Esophagus muscularis mucosa (tissue), 4 donors: ENCODE data around the gene NRCAM. TPM values are rescaled to one million over a fixed set of nuclear protein-coding genes. Genes with fewer than 3 reads are reported as not detected.

ENCODE experiments used
- DNase-seq: peaks from one replicate; pipeline ENCODE4 v3.0.0-alpha.2; 2017; ENCODE audit errors: extremely low spot score
- H3K27ac ChIP-seq, 4 donors: fragments of 200-600 bp; sonication (generic); replicated peaks in 1 of 4; 1 replicate in 3 of 4; 2 replicates in 1 of 4; pipeline ENCODE4 v1.5.1; 2016 to 2019; ENCODE audit warnings: mild to moderate bottlenecking in 1 of 4
- H3K27me3 ChIP-seq, 4 donors: fragments of 200-600 bp; sonication (generic); one replicate each; pipeline versions ENCODE4 v1.5.1 to v1.6.0; 2016 to 2019
- H3K36me3 ChIP-seq, 4 donors: fragments of 200-600 bp; sonication (generic); one replicate each; pipeline ENCODE4 v1.5.1; 2016 to 2019
- H3K4me1 ChIP-seq, 4 donors: fragments of 200-600 bp; sonication (generic); one replicate each; pipeline ENCODE4 v1.5.1; 2016 to 2019
- H3K4me3 ChIP-seq, 4 donors: fragments of 200-600 bp; sonication (generic); 1 replicate in 2 of 4; 2 replicates in 2 of 4; pipeline ENCODE4 v1.5.1; 2016 to 2019; ENCODE audit warnings: mild to moderate bottlenecking in 4 of 4, moderate library complexity in 1 of 4
- H3K9me3 ChIP-seq, 4 donors: fragments of 200-600 bp; sonication (generic); 1 replicate in 3 of 4; 2 replicates in 1 of 4; pipeline ENCODE4 v1.5.1; 2016 to 2019
- EP300 ChIP-seq: sonication (generic); formaldehyde crosslinking; IDR thresholded peaks from one replicate; pipeline ENCODE4 v1.6.1; 2017; ENCODE audit warnings: antibody characterized with exemption
- POLR2A ChIP-seq: fragments of 450-650 bp; IDR thresholded peaks from one replicate; pipeline ENCODE4 v1.6.1; 2017; ENCODE audit warnings: antibody characterized with exemption, moderate library complexity, mild to moderate bottlenecking, low read depth
- POLR2AphosphoS5 ChIP-seq, 2 donors: sonication (generic); formaldehyde crosslinking; IDR thresholded peaks; one replicate each; pipeline ENCODE4 v1.6.1; 2017; ENCODE audit warnings: antibody characterized with exemption in 2 of 2
- WGBS: methylation state at CpG from one replicate; pipeline ENCODE4 v1.1.5; 2018; 5-methylcytosine and 5-hydroxymethylcytosine counted together
- intact Hi-C: fragments of 100-400 bp; cut with DNase I; formaldehyde crosslinking; loops from one replicate; pipeline ENCODE4 v1.15.1; 2023
- total RNA-seq, 4 donors: library from RNA; depleted of rRNA; stranded (reverse); fragments of >200 nt; gene quantifications; one replicate each; pipeline versions ENCODE4 v1.1.0 to v1.2.1, GENCODE V29; 2016
- TF ChIP-seq, protein P1 (sequence below), 3 experiments: fragments of 200-600 bp in 2 of 3; fragments of 450-650 bp in 1 of 3; sonication (generic) in 2 of 3; IDR thresholded peaks; one replicate each; pipeline ENCODE4 v1.5.1; 2017 to 2019; ENCODE audit warnings: antibody characterized with exemption in 3 of 3, mild to moderate bottlenecking in 2 of 3, moderate library complexity in 1 of 3

The NRCAM gene
- total RNA-seq, 4 donors from 2014 or later, result 2.9 to 5.2 (median 3.3) TPM

DNA sequence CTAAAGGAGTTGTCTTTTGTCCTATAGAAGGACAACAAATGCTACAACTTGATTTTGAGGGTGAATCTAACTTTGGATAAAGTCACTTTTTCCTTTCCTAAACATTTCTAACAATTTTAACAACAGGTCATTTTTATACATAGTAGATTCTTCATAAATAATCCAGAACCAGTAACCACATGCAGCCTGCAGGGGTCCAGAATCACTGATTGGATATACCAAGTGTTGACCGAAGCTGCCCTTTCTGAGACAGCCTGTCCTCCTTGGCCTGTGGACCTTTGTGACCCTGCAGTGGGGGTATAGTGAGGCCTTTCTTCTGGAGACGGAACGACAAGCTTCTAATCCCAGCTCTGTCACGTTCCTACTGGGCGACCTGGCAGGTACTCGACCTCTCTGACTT lies 291.3 kb downstream of the NRCAM start:
- Histone ChIP-seq H3K27ac (no peak overlapping the region), H3K4me1 (peaks cover 0 to 14% (median 0%) of the 10 kb centered on the region in 4 donors), H3K9me3 (no peaks in the 10 kb centered on the region), H3K4me3 (no peak overlapping the region), H3K36me3 (no peaks in the 10 kb centered on the region), H3K27me3 (no peaks in the 10 kb centered on the region)
- TF ChIP-seq POLR2AphosphoS5 (IDR thresholded peaks at IDR 0.05) (no peak), EP300 (no peak), POLR2A (no peak)
- TF ChIP-seq, protein P1, sequence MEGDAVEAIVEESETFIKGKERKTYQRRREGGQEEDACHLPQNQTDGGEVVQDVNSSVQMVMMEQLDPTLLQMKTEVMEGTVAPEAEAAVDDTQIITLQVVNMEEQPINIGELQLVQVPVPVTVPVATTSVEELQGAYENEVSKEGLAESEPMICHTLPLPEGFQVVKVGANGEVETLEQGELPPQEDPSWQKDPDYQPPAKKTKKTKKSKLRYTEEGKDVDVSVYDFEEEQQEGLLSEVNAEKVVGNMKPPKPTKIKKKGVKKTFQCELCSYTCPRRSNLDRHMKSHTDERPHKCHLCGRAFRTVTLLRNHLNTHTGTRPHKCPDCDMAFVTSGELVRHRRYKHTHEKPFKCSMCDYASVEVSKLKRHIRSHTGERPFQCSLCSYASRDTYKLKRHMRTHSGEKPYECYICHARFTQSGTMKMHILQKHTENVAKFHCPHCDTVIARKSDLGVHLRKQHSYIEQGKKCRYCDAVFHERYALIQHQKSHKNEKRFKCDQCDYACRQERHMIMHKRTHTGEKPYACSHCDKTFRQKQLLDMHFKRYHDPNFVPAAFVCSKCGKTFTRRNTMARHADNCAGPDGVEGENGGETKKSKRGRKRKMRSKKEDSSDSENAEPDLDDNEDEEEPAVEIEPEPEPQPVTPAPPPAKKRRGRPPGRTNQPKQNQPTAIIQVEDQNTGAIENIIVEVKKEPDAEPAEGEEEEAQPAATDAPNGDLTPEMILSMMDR (IDR thresholded peaks at IDR 0.05), result no peak
- DNase-seq, result no peak
- intact Hi-C loops, result no loop called here
- 73% methylated on average over 6 of the region's 6 CpGs for WGBS

DNA sequence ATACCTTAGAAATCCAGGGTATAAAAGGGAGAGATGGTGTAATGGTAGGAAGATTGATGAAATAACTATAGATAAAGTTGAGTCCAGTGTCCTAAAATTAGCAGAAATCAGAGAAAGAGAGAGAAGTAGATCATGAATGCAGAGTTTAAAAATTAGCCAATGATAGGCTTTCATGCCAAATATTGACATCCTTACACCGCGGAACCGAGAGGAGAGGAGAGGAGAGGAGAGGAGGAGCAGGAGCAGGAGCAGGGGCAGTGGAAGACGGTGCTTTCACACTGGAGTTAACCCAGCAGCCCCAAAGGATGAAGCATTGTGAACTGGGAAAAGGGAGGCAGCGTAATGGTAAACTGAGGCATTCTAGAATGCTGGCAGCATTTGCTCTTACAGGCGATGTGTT lies 291.9 kb downstream of the NRCAM start:
- Histone ChIP-seq H3K27me3 (no peaks in the 10 kb centered on the region), H3K4me3 (no peak overlapping the region), H3K27ac (no peak overlapping the region), H3K4me1 (peaks cover 0 to 14% (median 0%) of the 10 kb centered on the region in 4 donors), H3K36me3 (no peaks in the 10 kb centered on the region), H3K9me3 (no peaks in the 10 kb centered on the region)
- 79% methylated on average over 6 of the region's 6 CpGs for WGBS
- TF ChIP-seq, protein P1 (IDR thresholded peaks at IDR 0.05), result no peak
- TF ChIP-seq POLR2A, result no peak
- TF ChIP-seq EP300, result no peak
- no peak for DNase-seq
- intact Hi-C loops, result no loop called here

DNA sequence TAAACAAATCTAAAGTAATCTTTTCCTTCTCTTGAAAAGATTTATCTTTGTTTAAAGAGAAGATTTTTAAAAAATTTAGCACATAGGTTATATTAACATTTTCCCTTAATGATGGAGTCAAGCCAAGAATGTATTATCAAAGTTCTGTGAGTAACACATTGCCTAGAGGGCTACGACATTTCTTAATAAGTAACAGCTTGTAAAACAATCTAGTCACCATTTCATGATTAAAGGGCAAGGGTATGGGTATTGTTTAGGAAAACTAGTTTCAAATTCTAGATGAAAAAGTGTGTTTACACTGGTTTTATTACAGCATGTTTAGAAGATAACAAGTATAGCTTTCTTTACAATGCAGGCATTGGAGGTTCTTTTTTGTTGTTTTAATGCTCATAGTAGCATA lies 297.5 kb downstream of the NRCAM start:
- Histone ChIP-seq H3K27ac (no peak overlapping the region), H3K4me3 (no peak overlapping the region), H3K9me3 (no peaks in the 10 kb centered on the region), H3K36me3 (no peaks in the 10 kb centered on the region), H3K27me3 (no peaks in the 10 kb centered on the region), H3K4me1 (no peaks in the 10 kb centered on the region)
- WGBS, result 61% methylated on average over 1 of the region's 1 CpG
- TF ChIP-seq POLR2AphosphoS5 (IDR thresholded peaks at IDR 0.05), result no peak
- TF ChIP-seq, protein P1 (IDR thresholded peaks at IDR 0.05), result no peak
- no peak for TF ChIP-seq EP300
- TF ChIP-seq POLR2A, result no peak
- no peak for DNase-seq
- intact Hi-C loops, result no loop called here

DNA sequence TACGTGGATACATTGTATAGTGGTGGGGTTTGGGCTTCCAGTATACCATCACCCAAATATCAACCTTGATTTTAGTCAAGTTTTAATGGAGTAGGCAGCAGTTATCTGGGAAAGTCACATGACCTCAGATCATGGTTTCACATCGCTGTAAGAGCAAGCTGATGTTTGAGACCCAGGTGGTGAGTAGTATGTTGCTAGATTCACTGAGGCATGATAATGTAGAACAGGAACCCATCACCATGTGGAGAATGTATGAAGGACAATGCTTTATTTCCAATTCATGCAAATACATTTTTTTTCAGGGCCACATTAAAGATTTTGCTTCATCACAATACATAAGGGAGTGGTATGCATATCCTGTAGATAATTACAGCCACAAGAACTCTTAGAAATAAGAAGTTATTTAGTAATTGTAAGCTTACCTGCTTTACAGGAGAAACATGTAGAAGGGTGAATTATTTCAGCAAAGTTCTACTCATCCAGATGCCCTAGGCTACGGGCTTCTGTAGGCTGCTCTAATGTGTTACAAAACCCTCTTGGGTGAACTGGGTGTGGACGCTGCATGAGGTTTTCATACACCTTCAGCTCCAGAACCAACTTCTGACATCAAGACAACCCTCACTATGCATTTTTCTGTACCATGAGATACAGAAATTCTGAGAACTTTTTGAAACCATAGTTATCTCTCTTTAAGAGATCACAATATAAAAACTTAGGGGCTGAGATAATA lies 298.5 kb downstream of the NRCAM start:
- H3K9me3 ChIP-seq, result no peaks in the 10 kb centered on the region
- intact Hi-C loops, result no loop called here
- H3K27ac ChIP-seq, result no peak overlapping the region
- no peaks in the 10 kb centered on the region for H3K4me1 ChIP-seq
- TF ChIP-seq POLR2AphosphoS5 (IDR thresholded peaks at IDR 0.05) (no peak), POLR2A (no peak), EP300 (no peak)
- TF ChIP-seq, protein P1 (IDR thresholded peaks at IDR 0.05), result no peak
- H3K4me3 ChIP-seq, result no peak overlapping the region
- no peaks in the 10 kb centered on the region for H3K27me3 ChIP-seq
- no peaks in the 10 kb centered on the region for H3K36me3 ChIP-seq
- 94% methylated on average over 4 of the region's 4 CpGs for WGBS
- no peak for DNase-seq
